DMS 273 (cell line): Measurements from ENCODE around the gene C1orf159.

Source experiments
- DNase-seq: peaks from one replicate; lab custom pipeline; 2025; ENCODE audit not compliant: unreplicated experiment; lab: John Stamatoyannopoulos, UW

Gene C1orf159

GRCh38 chr1:1092894-1093609, 22.8 kb downstream of the C1orf159 start:
- no peak for DNase-seq

GRCh38 chr1:1092149-1092855, 23.6 kb downstream of the C1orf159 start:
- DNase-seq, result no peak

- no peak for DNase-seq
These were observed 24.3 kb downstream of the C1orf159 start for GRCh38 chr1:1091344-1092148.

- DNase-seq, result no peak
These were observed 25.2 kb downstream of the C1orf159 start for GRCh38 chr1:1090424-1091343.

- no peak for DNase-seq
These were observed 26.0 kb downstream of the C1orf159 start for GRCh38 chr1:1089731-1090423.

- no peak for DNase-seq
These were observed 26.8 kb downstream of the C1orf159 start for GRCh38 chr1:1088801-1089680.

GRCh38 chr1:1088029-1088800, 27.7 kb downstream of the C1orf159 start:
- no peak for DNase-seq

GRCh38 chr1:1087351-1088028, 28.4 kb downstream of the C1orf159 start:
- DNase-seq, result no peak

- no peak for DNase-seq
These were observed 29.0 kb downstream of the C1orf159 start for GRCh38 chr1:1086911-1087341.

- no peak for DNase-seq
These were observed 29.7 kb downstream of the C1orf159 start for GRCh38 chr1:1085911-1086841.

GRCh38 chr1:1085171-1085841, 30.6 kb downstream of the C1orf159 start:
- no peak for DNase-seq

GRCh38 chr1:1084372-1085170, 31.3 kb downstream of the C1orf159 start:
- DNase-seq, result no peak

- DNase-seq, result no peak
These were observed 32.2 kb downstream of the C1orf159 start for GRCh38 chr1:1083416-1084371.

- no peak for DNase-seq
These were observed 33.0 kb downstream of the C1orf159 start for GRCh38 chr1:1082776-1083415.
